Activated T-cell treated with anti-CD3 and anti-CD28 coated beads for 1 hour (primary cell): ENCODE data around the gene ARHGEF11.

Source experiments
- DNase-seq: peaks from one replicate; pipeline ENCODE4 v3.0.0-alpha.2; 2020; ENCODE audit warnings: low read depth

Gene ARHGEF11

GRCh38 chr1:156949127-156949526 is 96.4 kb downstream of the ARHGEF11 start:
- no peak for DNase-seq

GRCh38 chr1:156948708-156949107 is 96.8 kb downstream of the ARHGEF11 start:
- no peak for DNase-seq

- no peak for DNase-seq
Measured at GRCh38 chr1:156947818-156948525, 97.6 kb downstream of the ARHGEF11 start.

GRCh38 chr1:156947127-156947526 is 98.4 kb downstream of the ARHGEF11 start:
- no peak for DNase-seq

GRCh38 chr1:156945881-156946661 is 99.5 kb downstream of the ARHGEF11 start:
- DNase-seq = no peak

- DNase-seq = no peak
Measured at GRCh38 chr1:156944848-156945247, 100.7 kb downstream of the ARHGEF11 start.

- no peak for DNase-seq
Measured at GRCh38 chr1:156944268-156944667, 101.3 kb downstream of the ARHGEF11 start.

- no peak for DNase-seq
Measured at GRCh38 chr1:156943756-156944155, 101.8 kb downstream of the ARHGEF11 start.

- DNase-seq = no peak
Measured at GRCh38 chr1:156942576-156942975, 103.0 kb downstream of the ARHGEF11 start.

GRCh38 chr1:156942176-156942575 is 103.4 kb downstream of the ARHGEF11 start:
- no peak for DNase-seq

DNA sequence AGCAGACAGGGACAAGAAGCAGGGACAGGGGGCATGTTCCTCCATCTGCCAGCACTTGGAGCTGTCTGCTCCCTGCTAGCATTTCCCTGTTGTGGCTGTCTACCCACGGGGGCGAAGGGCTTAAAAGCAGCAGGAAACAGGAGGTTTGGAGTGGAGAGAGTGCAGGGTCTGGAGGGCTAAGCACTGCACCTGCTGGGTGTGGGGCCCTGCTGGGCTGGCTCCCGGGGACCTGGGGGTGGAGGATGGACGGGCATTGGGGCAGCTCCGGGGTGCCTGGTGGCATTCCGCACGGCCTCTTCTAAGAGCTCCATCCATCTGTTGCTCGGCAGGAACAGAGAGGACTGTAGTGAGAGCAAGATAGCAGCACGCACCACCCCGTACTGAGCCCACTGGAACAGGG is 103.9 kb downstream of the ARHGEF11 start:
- DNase-seq = no peak

DNA sequence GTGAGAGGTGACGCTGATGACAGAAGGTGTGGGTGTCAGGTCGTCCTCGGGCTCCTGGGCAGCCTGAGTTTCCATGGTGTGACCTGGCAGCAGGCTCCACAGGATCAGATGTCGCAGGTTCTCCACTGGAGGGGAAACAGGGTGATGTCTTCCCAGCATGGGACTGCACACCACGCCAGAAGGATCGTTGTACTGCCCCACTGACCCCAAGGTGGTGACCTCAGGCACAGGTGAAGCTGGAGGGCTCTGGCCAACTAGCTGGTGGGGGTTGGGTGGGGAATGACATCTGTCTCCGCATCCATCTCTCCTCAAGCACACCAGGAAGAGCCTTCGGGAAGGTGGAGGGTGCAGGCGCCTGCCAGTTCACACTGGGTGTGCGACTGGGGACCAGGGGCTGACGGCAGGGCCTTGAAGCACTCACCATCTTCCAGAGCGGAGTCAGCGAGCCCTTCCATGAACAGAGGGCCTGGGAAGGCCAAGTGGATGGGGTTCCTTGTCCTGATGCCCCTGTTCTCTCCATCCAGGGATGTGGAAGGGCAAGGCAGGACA is 105.7 kb downstream of the ARHGEF11 start:
- DNase-seq = no peak

- DNase-seq = no peak
Measured at GRCh38 chr1:156938813-156939212, 106.7 kb downstream of the ARHGEF11 start.

DNA sequence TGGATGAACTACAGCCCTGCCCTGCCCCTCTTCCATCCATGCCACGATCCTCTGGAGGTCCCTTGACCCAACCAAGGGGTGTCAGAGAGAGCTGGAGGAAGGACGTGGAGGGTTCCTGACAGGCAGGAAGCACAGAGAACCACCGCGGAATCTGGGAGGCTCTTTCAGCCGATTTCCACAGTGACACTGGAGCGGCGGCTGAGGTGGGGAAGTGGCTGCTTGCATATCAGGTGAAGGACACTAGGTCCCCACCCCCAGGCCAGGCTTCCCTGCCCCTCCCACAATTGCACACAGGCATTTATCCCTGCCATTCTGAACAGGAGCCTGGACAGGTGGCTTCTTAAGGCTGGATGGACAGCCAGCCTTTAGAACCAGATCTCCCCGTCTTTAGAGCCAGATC is 107.7 kb downstream of the ARHGEF11 start:
- no peak for DNase-seq

- no peak for DNase-seq
Measured at GRCh38 chr1:156936721-156937220, 108.8 kb downstream of the ARHGEF11 start.

DNA sequence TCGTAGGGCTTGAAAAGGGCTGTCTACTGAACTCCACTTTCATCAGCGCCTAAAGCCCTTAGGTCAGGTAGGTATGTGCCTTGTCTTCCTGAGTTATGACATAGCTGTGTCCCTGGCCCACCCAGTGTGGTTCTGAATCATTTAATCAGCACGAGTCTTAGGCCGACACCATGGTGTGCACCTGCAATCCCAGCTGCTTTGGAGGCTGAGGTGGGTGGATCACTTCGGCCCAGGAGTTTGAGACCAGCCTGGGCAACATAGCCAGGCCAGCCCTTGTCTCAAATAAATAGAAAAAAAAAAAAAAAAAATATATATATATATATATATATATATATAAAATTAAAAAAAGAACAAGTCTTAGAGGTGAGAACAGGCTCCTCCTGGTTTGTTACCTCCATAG is 109.4 kb downstream of the ARHGEF11 start:
- DNase-seq = no peak

- no peak for DNase-seq
Measured at GRCh38 chr1:156935505-156936128, 109.9 kb downstream of the ARHGEF11 start.

DNA sequence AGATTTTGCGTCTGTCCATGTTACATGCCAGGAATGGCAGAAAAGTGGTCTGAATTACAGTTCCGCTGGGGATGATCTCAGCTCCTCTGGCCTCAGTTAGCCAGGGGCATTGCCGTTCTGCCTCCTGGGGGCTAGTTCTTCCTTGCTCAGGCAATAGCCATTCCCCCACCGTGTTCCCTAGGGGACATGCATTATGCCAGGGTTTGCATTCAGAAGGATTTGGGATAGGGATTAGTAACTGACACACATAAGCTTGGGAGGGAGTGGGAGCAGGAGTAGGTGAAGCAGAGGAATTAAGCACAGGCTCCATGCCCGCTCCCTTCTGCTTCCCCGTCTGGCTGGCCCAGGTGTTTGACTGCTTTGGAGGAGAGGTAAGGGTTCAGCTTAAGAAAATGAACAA is 112.4 kb downstream of the ARHGEF11 start:
- no peak for DNase-seq

GRCh38 chr1:156931974-156932710 is 113.4 kb downstream of the ARHGEF11 start:
- no peak for DNase-seq

DNA sequence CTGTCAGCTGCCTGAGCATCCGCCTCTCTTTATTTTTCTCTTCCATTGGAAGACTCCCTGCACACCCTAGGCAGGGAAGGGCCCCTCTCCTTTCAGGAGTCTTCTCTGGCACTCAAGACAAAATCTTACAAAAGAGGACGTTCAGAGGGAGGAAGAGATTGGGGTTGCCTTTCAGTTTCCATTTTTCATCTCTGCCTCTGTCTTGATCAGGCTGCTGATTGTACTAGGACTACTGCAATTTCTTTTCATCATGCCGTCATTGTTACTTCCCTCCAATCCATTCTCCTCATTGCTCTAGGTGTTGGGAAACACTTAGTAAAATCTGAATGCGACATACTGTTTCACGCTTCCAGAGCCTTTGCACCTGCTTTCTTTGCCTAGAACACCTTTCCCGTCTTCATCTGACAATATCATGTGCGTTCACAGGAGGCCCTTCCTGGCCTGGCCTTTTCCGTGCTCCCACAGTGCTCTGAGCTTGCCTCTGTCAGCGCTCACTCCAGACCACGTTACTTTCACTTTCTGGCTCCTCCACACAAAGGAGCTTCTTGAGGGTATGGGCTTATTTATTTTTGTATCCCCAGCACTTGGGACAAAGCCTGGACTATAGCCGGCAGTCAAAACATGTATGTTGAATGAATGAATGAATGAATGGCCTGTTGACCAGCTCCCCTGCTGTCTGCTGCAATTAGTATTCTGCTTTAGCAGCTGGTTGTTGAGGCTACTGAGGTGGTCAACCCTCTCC is 114.2 kb downstream of the ARHGEF11 start:
- no peak for DNase-seq

DNA sequence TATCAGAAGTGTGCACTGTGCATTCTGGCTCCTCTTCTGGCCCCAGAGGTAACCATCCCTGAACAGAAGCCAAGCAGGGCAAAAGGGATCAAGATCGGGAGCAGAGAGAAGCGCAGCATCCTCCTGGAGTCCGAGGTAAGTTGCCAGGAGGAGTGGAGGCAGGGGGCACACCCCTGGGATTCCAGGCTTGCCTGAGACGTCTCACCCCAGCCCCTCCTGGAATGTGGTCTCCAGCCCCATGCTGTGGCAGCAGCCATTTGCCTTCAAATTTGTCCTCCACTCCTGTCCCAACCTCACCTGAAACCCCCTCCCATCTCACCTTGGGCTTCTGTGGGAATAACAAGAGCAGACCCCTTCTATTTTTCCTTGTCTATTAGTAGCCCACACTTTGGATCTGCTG is 115.1 kb downstream of the ARHGEF11 start:
- DNase-seq = no peak
